MM.1S (cell line): ENCODE measurements around the gene CDC45.

Source experiments
- CTCF ChIP-seq: fragments of 300-600 bp; sonication (generic); IDR thresholded peaks from 2 replicates; pipeline ENCODE4 v1.5.1; 2016; ENCODE audit warnings: antibody characterized with exemption, low read length, mixed read lengths
- EZH2 ChIP-seq: fragments of 300-600 bp; sonication (generic); optimal IDR thresholded peaks from 2 replicates; pipeline ENCODE3; 2017; ENCODE audit warnings: low read depth, mild to moderate bottlenecking, antibody characterized with exemption, low read length, mixed read lengths

GRCh38 chr22:19447330-19448075 is 32.2 kb upstream of the CDC45 start, which contains the start of gene C22orf39:
- no peak for TF ChIP-seq CTCF
- TF ChIP-seq EZH2 = no peak
